WTC11 (cell line): ENCODE results near the gene MUC4. TPM values are rescaled to one million over a fixed set of nuclear protein-coding genes. Genes with fewer than 3 reads are reported as not detected.
A peak's percentile ranks its signal among the peaks of the same experiment; 100 is the strongest.

Source experiments
- ATAC-seq: fragments of 200-7000 bp; cut with Tn5 transposase; 2 replicates; pipeline ENCODE4 v1.10.0; 2021; ENCODE audit warnings: mild to moderate bottlenecking, moderate library complexity
- Bru-seq: library from RNA; stranded (reverse); fragments of 400-500 nt; gene quantifications from one replicate; lab custom pipeline; 2021; lab: Mats Ljungman, UMichigan
- CTCF ChIA-PET: fragments of 300-600 bp; sonication (Branson Sonifier 250); formaldehyde crosslinking; loops from one replicate; lab custom pipeline; 2021; ENCODE audit warnings: antibody characterized with exemption; lab: Charles Lee
- POLR2A ChIA-PET: fragments of 350-600 bp; sonication (Branson Sonifier 250); formaldehyde crosslinking; loops from one replicate; lab custom pipeline; 2021; ENCODE audit warnings: antibody characterized with exemption; lab: Charles Lee
- DNase-seq: peaks from one replicate; pipeline ENCODE4 v3.0.0; 2021; ENCODE audit warnings: low spot score
- H3K27ac Mint-ChIP-seq: 2 replicates; pipeline ENCODE4 v1.8.0; 2021; ENCODE audit warnings: mixed read lengths
- H3K27me3 Mint-ChIP-seq: 2 replicates; pipeline ENCODE4 v1.8.0; 2021; ENCODE audit warnings: low read depth, mild to moderate bottlenecking, moderate library complexity, mixed read lengths
- H3K36me3 Mint-ChIP-seq: 2 replicates; pipeline ENCODE4 v1.8.0; 2021; ENCODE audit warnings: mixed read lengths
- H3K4me1 Mint-ChIP-seq: 2 replicates; pipeline ENCODE4 v1.8.0; 2022; ENCODE audit warnings: mixed read lengths
- H3K4me3 Mint-ChIP-seq: 2 replicates; pipeline ENCODE4 v1.8.0; 2021; ENCODE audit warnings: mild to moderate bottlenecking, moderate library complexity, mixed read lengths
- H3K9me3 Mint-ChIP-seq: 2 replicates; pipeline ENCODE4 v1.8.0; 2021; ENCODE audit warnings: mixed read lengths
- FOXP1 ChIP-seq: sonication (generic); formaldehyde crosslinking; IDR thresholded peaks from 2 replicates; pipeline ENCODE4 v1.8.0; 2022; ENCODE audit warnings: missing genetic modification reagents, mild to moderate bottlenecking, moderate library complexity, borderline replicate concordance
- NR3C1 ChIP-seq: sonication (generic); formaldehyde crosslinking; conservative IDR thresholded peaks from 2 replicates; pipeline ENCODE4 v1.8.1; 2023; ENCODE audit warnings: low read depth, mild to moderate bottlenecking, missing genetic modification reagents
- ZNF263 ChIP-seq: sonication (generic); formaldehyde crosslinking; IDR thresholded peaks from 2 replicates; pipeline ENCODE4 v1.8.1; 2022; ENCODE audit warnings: low read depth, mild to moderate bottlenecking, moderate library complexity, missing genetic modification reagents
- long read RNA-seq, 3 experiments: library from RNA in 1 of 3; library from capped mRNA in 1 of 3; library from polyadenylated mRNA in 1 of 3; unstranded in 2 of 3; stranded (forward) in 1 of 3; transcript quantifications; one replicate each; pipeline ENCODE4 v2.0.0, GENCODE V29; 2021
- total RNA-seq: library from RNA; stranded (reverse); gene quantifications from 3 replicates; pipeline ENCODE4 v1.2.3, GENCODE V29; 2021
- TF ChIP-seq, protein P1 (sequence below): fragments of 250-450 bp; sonication (Bioruptor Pico); IDR thresholded peaks from 2 replicates; pipeline ENCODE4 v2.1.2; 2022; ENCODE audit warnings: mild to moderate bottlenecking, moderate library complexity
- TF ChIP-seq, protein P2 (sequence below): sonication (generic); formaldehyde crosslinking; IDR thresholded peaks from 2 replicates; pipeline ENCODE4 v1.8.1; 2023; ENCODE audit warnings: mild to moderate bottlenecking, missing genetic modification reagents, moderate library complexity
- TF ChIP-seq, protein P3 (sequence below): fragments of 250-450 bp; sonication (Bioruptor Pico); IDR thresholded peaks from 2 replicates; pipeline ENCODE4 v1.8.0; 2021; ENCODE audit warnings: mild to moderate bottlenecking
- TF ChIP-seq, protein P4 (sequence below): sonication (generic); formaldehyde crosslinking; IDR thresholded peaks from 2 replicates; pipeline ENCODE4 v1.8.0; 2023; ENCODE audit warnings: missing genetic modification reagents
- TF ChIP-seq, protein P5 (sequence below): sonication (generic); formaldehyde crosslinking; IDR thresholded peaks from 2 replicates; pipeline ENCODE4 v1.8.1; 2022; ENCODE audit warnings: low read depth, missing genetic modification reagents, borderline replicate concordance

The MUC4 gene, protein sequence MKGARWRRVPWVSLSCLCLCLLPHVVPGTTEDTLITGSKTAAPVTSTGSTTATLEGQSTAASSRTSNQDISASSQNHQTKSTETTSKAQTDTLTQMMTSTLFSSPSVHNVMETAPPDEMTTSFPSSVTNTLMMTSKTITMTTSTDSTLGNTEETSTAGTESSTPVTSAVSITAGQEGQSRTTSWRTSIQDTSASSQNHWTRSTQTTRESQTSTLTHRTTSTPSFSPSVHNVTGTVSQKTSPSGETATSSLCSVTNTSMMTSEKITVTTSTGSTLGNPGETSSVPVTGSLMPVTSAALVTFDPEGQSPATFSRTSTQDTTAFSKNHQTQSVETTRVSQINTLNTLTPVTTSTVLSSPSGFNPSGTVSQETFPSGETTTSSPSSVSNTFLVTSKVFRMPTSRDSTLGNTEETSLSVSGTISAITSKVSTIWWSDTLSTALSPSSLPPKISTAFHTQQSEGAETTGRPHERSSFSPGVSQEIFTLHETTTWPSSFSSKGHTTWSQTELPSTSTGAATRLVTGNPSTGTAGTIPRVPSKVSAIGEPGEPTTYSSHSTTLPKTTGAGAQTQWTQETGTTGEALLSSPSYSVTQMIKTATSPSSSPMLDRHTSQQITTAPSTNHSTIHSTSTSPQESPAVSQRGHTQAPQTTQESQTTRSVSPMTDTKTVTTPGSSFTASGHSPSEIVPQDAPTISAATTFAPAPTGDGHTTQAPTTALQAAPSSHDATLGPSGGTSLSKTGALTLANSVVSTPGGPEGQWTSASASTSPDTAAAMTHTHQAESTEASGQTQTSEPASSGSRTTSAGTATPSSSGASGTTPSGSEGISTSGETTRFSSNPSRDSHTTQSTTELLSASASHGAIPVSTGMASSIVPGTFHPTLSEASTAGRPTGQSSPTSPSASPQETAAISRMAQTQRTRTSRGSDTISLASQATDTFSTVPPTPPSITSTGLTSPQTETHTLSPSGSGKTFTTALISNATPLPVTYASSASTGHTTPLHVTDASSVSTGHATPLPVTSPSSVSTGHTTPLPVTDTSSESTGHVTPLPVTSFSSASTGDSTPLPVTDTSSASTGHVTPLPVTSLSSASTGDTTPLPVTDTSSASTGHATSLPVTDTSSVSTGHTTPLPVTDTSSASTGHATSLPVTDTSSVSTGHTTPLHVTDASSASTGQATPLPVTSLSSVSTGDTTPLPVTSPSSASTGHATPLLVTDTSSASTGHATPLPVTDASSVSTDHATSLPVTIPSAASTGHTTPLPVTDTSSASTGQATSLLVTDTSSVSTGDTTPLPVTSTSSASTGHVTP (N-terminal part only)
- total RNA-seq = 2.1 to 2.8 TPM (median 2.3 TPM) in 3 replicates
- percentile 35 among the genes with signal in this experiment for Bru-seq, nascent RNA
- long read RNA-seq, experiment 1, partial matches to known transcripts = 3 of 3 reads
- long read RNA-seq, experiment 1, other reads (novel, unspliced or antisense) = 0 of 3 reads
- long read RNA-seq, experiment 2 = 0 reads
- long read RNA-seq, experiment 3 = 0 reads

DNA sequence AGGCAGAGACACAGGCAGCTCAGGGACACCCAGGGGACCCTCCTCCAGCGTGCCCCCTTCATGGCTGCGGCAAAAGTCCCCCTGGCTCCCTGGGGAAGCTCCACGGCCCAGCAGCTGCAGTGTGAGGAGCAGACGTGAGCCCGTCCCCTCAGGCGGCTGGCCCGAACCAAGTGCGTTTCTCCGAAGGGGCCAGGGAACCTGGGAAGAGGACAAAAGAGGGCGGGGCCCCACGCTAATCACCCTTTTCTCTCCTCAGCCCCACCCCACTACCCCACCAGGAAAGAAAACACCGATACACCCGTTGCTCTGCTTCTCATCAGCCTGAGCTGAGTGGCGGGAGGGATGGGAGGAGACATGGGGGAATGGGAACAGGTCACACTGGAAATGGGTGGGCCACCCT lies at the start of gene MUC4:
MUC4 (minus strand) TSS at position 174 of the 400 bp plus-strand sequence; CDS start at position 62, 112 bp downstream.
- H3K36me3 Mint-ChIP-seq = no peaks in the 10 kb centered on the region
- no peak within 1 kb of the TSS for H3K27ac Mint-ChIP-seq
- POLR2A ChIA-PET = no interaction called here
- DNase-seq (peak; percentile 50), ATAC-seq (peak; percentile 40)
- H3K27me3 Mint-ChIP-seq = no peaks in the 10 kb centered on the region
- no peaks in the 10 kb centered on the region for H3K9me3 Mint-ChIP-seq
- no peak for TF ChIP-seq ZNF263
- TF ChIP-seq, protein P1, sequence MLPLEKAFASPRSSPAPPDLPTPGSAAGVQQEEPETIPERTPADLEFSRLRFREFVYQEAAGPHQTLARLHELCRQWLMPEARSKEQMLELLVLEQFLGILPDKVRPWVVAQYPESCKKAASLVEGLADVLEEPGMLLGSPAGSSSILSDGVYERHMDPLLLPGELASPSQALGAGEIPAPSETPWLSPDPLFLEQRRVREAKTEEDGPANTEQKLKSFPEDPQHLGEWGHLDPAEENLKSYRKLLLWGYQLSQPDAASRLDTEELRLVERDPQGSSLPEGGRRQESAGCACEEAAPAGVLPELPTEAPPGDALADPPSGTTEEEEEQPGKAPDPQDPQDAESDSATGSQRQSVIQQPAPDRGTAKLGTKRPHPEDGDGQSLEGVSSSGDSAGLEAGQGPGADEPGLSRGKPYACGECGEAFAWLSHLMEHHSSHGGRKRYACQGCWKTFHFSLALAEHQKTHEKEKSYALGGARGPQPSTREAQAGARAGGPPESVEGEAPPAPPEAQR (CRISPR knock-in tag) = no peak
- H3K4me3 Mint-ChIP-seq = peak within 1 kb of the TSS; percentile 31
- peaks cover 40% of the 10 kb centered on the region for H3K4me1 Mint-ChIP-seq
- CTCF ChIA-PET = interaction anchor here (0.7 to 4.5 kb wide), 2 partner anchors 38 to 47 kb away, joined by 3 to 20 read pairs; no protein-coding TSS in a partner anchor

DNA sequence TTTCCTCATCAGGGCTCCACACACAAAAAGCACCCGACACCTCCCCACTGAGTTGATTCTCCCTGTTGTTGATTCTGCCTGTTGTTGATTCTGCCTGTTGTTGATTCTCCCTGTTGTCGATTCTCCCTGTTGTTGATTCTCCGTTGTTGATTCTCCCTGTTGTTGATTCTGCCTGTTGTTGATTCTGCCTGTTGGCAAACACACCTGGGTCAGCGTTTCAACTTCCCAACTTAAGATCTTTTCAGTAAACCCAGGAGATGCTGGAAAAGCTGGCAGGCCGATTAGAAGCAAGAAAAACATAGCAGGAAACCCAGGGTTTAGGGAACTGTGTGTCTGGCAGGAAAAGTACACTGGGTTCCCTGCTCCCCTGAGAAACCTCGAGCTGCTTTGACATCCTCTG lies 48.7 kb upstream of the MUC4 start:
- H3K27ac Mint-ChIP-seq = no peak overlapping the region
- no peak overlapping the region for H3K4me3 Mint-ChIP-seq

More for the DNA sequence above, 48.7 kb upstream of the MUC4 start:
- Mint-ChIP-seq H3K4me1 (peaks cover 20% of the 10 kb centered on the region), H3K36me3 (no peaks in the 10 kb centered on the region), H3K27me3 (no peaks in the 10 kb centered on the region), H3K9me3 (no peaks in the 10 kb centered on the region)
- POLR2A ChIA-PET = no interaction called here
- CTCF ChIA-PET = interaction anchor here (1.2 to 4.7 kb wide), 3 partner anchors 11 to 54 kb away, joined by 3 to 161 read pairs (median 9); no protein-coding TSS in a partner anchor
- TF ChIP-seq, protein P2, sequence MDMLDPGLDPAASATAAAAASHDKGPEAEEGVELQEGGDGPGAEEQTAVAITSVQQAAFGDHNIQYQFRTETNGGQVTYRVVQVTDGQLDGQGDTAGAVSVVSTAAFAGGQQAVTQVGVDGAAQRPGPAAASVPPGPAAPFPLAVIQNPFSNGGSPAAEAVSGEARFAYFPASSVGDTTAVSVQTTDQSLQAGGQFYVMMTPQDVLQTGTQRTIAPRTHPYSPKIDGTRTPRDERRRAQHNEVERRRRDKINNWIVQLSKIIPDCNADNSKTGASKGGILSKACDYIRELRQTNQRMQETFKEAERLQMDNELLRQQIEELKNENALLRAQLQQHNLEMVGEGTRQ = no peak
- TF ChIP-seq FOXP1 (CRISPR knock-in tag) (no peak), NR3C1 (CRISPR knock-in tag) (no peak)
- TF ChIP-seq, protein P3, sequence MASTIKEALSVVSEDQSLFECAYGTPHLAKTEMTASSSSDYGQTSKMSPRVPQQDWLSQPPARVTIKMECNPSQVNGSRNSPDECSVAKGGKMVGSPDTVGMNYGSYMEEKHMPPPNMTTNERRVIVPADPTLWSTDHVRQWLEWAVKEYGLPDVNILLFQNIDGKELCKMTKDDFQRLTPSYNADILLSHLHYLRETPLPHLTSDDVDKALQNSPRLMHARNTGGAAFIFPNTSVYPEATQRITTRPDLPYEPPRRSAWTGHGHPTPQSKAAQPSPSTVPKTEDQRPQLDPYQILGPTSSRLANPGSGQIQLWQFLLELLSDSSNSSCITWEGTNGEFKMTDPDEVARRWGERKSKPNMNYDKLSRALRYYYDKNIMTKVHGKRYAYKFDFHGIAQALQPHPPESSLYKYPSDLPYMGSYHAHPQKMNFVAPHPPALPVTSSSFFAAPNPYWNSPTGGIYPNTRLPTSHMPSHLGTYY = no peak
- TF ChIP-seq, protein P4, sequence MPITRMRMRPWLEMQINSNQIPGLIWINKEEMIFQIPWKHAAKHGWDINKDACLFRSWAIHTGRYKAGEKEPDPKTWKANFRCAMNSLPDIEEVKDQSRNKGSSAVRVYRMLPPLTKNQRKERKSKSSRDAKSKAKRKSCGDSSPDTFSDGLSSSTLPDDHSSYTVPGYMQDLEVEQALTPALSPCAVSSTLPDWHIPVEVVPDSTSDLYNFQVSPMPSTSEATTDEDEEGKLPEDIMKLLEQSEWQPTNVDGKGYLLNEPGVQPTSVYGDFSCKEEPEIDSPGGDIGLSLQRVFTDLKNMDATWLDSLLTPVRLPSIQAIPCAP (CRISPR knock-in tag) = no peak
- TF ChIP-seq, protein P5, sequence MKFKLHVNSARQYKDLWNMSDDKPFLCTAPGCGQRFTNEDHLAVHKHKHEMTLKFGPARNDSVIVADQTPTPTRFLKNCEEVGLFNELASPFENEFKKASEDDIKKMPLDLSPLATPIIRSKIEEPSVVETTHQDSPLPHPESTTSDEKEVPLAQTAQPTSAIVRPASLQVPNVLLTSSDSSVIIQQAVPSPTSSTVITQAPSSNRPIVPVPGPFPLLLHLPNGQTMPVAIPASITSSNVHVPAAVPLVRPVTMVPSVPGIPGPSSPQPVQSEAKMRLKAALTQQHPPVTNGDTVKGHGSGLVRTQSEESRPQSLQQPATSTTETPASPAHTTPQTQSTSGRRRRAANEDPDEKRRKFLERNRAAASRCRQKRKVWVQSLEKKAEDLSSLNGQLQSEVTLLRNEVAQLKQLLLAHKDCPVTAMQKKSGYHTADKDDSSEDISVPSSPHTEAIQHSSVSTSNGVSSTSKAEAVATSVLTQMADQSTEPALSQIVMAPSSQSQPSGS (CRISPR knock-in tag) = no peak
- ATAC-seq (no peak), DNase-seq (no peak)
